DOHH2 (cell line): Measurements from ENCODE around the gene OPN1LW.

Experiments
- H3F3A ChIP-seq: fragments of 200-600 bp; sonication (generic), shearing (Covaris generic); 2 replicates; pipeline ENCODE4 v1.6.0; 2016; ENCODE audit warnings: antibody characterized with exemption, mild to moderate bottlenecking; ENCODE audit not compliant: control insufficient read depth, insufficient read depth
- H3K27ac ChIP-seq: fragments of 200-600 bp; sonication (generic); 2 replicates; pipeline ENCODE4 v1.5.1; 2014; ENCODE audit warnings: low read depth, mild to moderate bottlenecking, low read length, moderate library complexity
- H3K27me3 ChIP-seq: fragments of 200-600 bp; sonication (generic); 2 replicates; pipeline ENCODE4 v1.6.1; 2014; ENCODE audit warnings: mild to moderate bottlenecking, low read length, mixed read lengths; ENCODE audit not compliant: control insufficient read depth
- H3K36me3 ChIP-seq: fragments of 200-600 bp; sonication (generic); 2 replicates; pipeline ENCODE4 v1.6.1; 2014; ENCODE audit warnings: mild to moderate bottlenecking, low read length, moderate library complexity, mixed read lengths; ENCODE audit not compliant: control insufficient read depth
- H3K4me1 ChIP-seq: fragments of 200-600 bp; sonication (generic); 2 replicates; pipeline ENCODE4 v1.6.1; 2014; ENCODE audit warnings: mild to moderate bottlenecking, low read length, mixed read lengths; ENCODE audit not compliant: control insufficient read depth
- H3K4me2 ChIP-seq: fragments of 200-600 bp; sonication (generic); 2 replicates; pipeline ENCODE4 v1.6.0; 2014; ENCODE audit warnings: mild to moderate bottlenecking, low read length, moderate library complexity
- H3K4me3 ChIP-seq: fragments of 200-600 bp; sonication (generic); 2 replicates; pipeline ENCODE4 v1.5.1; 2014; ENCODE audit warnings: mild to moderate bottlenecking, low read length, mixed read lengths
- H3K79me2 ChIP-seq: fragments of 200-600 bp; sonication (generic); 2 replicates; pipeline ENCODE4 v1.6.1; 2014; ENCODE audit warnings: mild to moderate bottlenecking, low read length, mixed read lengths; ENCODE audit not compliant: control insufficient read depth
- H3K9me2 ChIP-seq: fragments of 200-600 bp; sonication (generic); replicated peaks from 2 replicates; pipeline ENCODE4 v1.6.1; 2014; ENCODE audit warnings: mild to moderate bottlenecking, low read length, mixed read lengths; ENCODE audit not compliant: control insufficient read depth
- H3K9me3 ChIP-seq: fragments of 200-600 bp; sonication (generic); 2 replicates; pipeline ENCODE4 v1.6.1; 2014; ENCODE audit warnings: antibody characterized with exemption, low read length, mixed read lengths; ENCODE audit not compliant: control insufficient read depth, insufficient read depth
- H4K20me1 ChIP-seq: fragments of 200-600 bp; sonication (generic); 2 replicates; pipeline ENCODE4 v1.6.0; 2014; ENCODE audit warnings: low read depth, mild to moderate bottlenecking, antibody characterized with exemption, low read length, moderate library complexity; ENCODE audit not compliant: control insufficient read depth, insufficient read depth
- CTCF ChIP-seq: fragments of 200-600 bp; sonication (generic); IDR thresholded peaks from one replicate; pipeline ENCODE4 v1.5.1; 2014; ENCODE audit warnings: antibody characterized with exemption, mild to moderate bottlenecking, low read depth, low read length; ENCODE audit not compliant: poor library complexity, severe bottlenecking
- EZH2phosphoT487 ChIP-seq: fragments of 200-600 bp; sonication (generic); IDR thresholded peaks from 2 replicates; pipeline ENCODE4 v1.6.1; 2017; ENCODE audit warnings: borderline replicate concordance, mild to moderate bottlenecking, antibody characterized with exemption, low read length, moderate library complexity, mixed read lengths

The OPN1LW gene

GRCh38 chrX:154135458-154136229 is 8.4 kb upstream of the OPN1LW start:
- H3K27ac ChIP-seq = peak overlapping the region; percentile 9; the same call in 1 of the 2 replicates

DNA sequence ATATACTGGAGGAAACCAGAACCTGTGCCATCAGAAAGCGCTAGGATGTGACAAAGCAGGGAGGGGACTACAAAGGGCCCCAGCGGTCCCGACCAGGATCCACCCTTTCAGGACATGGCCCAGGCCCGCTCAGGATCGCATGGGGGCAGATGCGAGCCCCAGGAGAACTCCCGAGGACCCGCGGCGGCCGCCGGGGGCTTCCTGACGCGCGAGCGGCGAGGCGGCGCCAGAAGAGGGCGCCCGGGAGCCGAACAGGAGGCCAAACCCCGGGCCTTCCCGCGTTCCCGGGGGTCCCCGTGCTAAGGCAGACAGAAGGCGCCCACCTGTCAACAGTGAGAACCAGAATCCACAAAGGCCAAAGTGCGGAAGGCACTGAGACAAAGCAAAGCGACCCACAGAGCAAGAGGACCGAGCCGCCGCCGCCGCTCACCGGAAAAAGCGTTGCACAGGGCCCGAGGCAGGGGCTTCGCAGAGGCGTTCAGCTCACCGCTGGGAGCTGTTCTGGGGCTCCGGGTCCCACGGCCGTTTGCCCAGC is 7.3 kb upstream of the OPN1LW start:
- TF ChIP-seq EZH2phosphoT487 = no peak
- TF ChIP-seq CTCF = peak; percentile 64
- Histone ChIP-seq H3K4me2 (peak overlapping the region; percentile 64), H3K36me3 (no peaks in the 10 kb centered on the region), H3K4me3 (peak overlapping the region; percentile 48), H4K20me1 (no peaks in the 10 kb centered on the region), H3K79me2 (no peaks in the 10 kb centered on the region), H3K9me3 (no peaks in the 10 kb centered on the region), H3F3A (0 out of 2 replicates have a peak, but pooled peaks cover 3% of the 10 kb centered on the region), H3K4me1 (peaks cover 13% of the 10 kb centered on the region), H3K27ac (no peak overlapping the region), H3K9me2 (no peaks in the 10 kb centered on the region), H3K27me3 (no peaks in the 10 kb centered on the region)

More at GRCh38 chrX:154135458-154136229, 8.4 kb upstream of the OPN1LW start:
- peaks cover 13% of the 10 kb centered on the region for H3K4me1 ChIP-seq
- TF ChIP-seq CTCF = no peak
- TF ChIP-seq EZH2phosphoT487 = no peak
- H4K20me1 ChIP-seq = no peaks in the 10 kb centered on the region
- H3F3A ChIP-seq = 0 out of 2 replicates have a peak, but pooled peaks cover 3% of the 10 kb centered on the region
- H3K36me3 ChIP-seq = no peaks in the 10 kb centered on the region
- peak overlapping the region; percentile 34 for H3K4me3 ChIP-seq
- H3K4me2 ChIP-seq = peak overlapping the region; percentile 64
- H3K27me3 ChIP-seq = no peaks in the 10 kb centered on the region
- H3K79me2 ChIP-seq = no peaks in the 10 kb centered on the region
- H3K9me3 ChIP-seq = no peaks in the 10 kb centered on the region
- no peaks in the 10 kb centered on the region for H3K9me2 ChIP-seq

- Histone ChIP-seq H3K36me3 (no peaks in the 10 kb centered on the region), H3K27me3 (no peaks in the 10 kb centered on the region), H3F3A (0 out of 2 replicates have a peak, but pooled peaks cover 3% of the 10 kb centered on the region), H3K9me3 (no peaks in the 10 kb centered on the region), H3K4me2 (no peak overlapping the region), H4K20me1 (no peaks in the 10 kb centered on the region), H3K9me2 (no peaks in the 10 kb centered on the region), H3K4me3 (no peak overlapping the region), H3K27ac (no peak overlapping the region), H3K4me1 (peaks cover 13% of the 10 kb centered on the region), H3K79me2 (no peaks in the 10 kb centered on the region)
- no peak for TF ChIP-seq CTCF
- no peak for TF ChIP-seq EZH2phosphoT487
Measured at GRCh38 chrX:154138857-154139256, 5.2 kb upstream of the OPN1LW start.
